Loucy (cell line): ENCODE results near the gene BTBD16.

ENCODE experiments used
- CTCF ChIP-seq: fragments of 200-600 bp; sonication (generic); conservative IDR thresholded peaks from 2 replicates; pipeline ENCODE4 v1.5.1; 2014; ENCODE audit warnings: mild to moderate bottlenecking, antibody characterized with exemption, low read length
- EZH2phosphoT487 ChIP-seq: fragments of 200-600 bp; IDR thresholded peaks from 2 replicates; pipeline ENCODE4 v1.6.1; 2018; ENCODE audit warnings: antibody characterized with exemption, mild to moderate bottlenecking, moderate library complexity, borderline replicate concordance

GRCh38 chr10:122349758-122350369 is 78.8 kb downstream of the BTBD16 start:
- TF ChIP-seq CTCF = no peak
- no peak for TF ChIP-seq EZH2phosphoT487
